ENCODE results near the gene RAE1.
A peak's percentile ranks its signal among the peaks of the same experiment; 100 is the strongest.
"Not testable (repeated sequence)": the region's sequence is repeated elsewhere in the genome, so short reads cannot be mapped to it uniquely, and the experiment has no call there.

Gene RAE1

DNA sequence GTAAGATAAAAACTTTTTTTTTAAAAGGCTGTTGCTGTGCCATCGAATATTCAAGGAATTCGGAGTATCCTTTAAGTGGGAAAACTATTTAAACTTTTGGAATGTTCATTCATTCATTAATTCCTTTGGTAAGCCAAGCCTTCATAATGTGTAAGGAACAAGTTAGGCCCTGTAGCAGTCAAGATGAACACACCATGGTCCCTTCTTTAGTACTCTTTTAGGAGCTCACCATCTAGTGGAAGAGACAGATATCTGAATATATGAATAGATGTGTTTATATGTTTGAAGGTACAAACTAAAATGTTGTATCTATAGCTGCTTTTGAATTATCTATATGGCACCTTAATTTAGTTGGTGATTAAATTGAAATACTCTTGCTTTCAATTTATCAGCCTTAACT is 15.7 kb upstream of the RAE1 start:
- TF ChIP-seq, protein P1, sequence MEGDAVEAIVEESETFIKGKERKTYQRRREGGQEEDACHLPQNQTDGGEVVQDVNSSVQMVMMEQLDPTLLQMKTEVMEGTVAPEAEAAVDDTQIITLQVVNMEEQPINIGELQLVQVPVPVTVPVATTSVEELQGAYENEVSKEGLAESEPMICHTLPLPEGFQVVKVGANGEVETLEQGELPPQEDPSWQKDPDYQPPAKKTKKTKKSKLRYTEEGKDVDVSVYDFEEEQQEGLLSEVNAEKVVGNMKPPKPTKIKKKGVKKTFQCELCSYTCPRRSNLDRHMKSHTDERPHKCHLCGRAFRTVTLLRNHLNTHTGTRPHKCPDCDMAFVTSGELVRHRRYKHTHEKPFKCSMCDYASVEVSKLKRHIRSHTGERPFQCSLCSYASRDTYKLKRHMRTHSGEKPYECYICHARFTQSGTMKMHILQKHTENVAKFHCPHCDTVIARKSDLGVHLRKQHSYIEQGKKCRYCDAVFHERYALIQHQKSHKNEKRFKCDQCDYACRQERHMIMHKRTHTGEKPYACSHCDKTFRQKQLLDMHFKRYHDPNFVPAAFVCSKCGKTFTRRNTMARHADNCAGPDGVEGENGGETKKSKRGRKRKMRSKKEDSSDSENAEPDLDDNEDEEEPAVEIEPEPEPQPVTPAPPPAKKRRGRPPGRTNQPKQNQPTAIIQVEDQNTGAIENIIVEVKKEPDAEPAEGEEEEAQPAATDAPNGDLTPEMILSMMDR (conservative IDR thresholded peaks at IDR 0.05; ENCODE audit: control insufficient read depth, insufficient read depth, low read depth, low read length): no peak
- H3K4me3 ChIP-seq (ENCODE audit: control insufficient read depth, low read depth, low read length): no peak overlapping the region
- DNase-seq (ENCODE audit: low read depth): no peak

DNA sequence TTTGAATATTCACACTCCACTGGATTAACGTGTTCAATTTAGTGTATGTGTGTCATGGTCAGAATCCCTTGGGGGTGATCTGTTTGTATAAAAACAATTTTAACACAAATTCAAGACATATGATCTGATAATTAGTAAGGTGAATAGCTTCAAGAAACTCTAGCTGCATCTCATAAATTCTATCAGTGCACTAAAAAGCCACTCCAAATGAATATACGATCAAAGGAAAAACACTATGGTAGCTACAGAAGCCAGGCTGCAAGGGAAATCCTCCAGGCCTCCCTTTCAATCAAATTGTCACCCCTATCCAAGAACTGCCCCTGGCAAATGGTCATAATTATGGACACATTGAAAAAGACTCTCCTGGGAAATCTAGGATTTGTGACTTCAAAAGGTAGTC is 9.4 kb upstream of the RAE1 start:
- TF ChIP-seq, protein P1 (conservative IDR thresholded peaks at IDR 0.05; ENCODE audit: control insufficient read depth, insufficient read depth, low read depth, low read length): no peak
- H3K4me3 ChIP-seq (ENCODE audit: control insufficient read depth, low read depth, low read length): no peak overlapping the region
- DNase-seq (ENCODE audit: low read depth): no peak

DNA sequence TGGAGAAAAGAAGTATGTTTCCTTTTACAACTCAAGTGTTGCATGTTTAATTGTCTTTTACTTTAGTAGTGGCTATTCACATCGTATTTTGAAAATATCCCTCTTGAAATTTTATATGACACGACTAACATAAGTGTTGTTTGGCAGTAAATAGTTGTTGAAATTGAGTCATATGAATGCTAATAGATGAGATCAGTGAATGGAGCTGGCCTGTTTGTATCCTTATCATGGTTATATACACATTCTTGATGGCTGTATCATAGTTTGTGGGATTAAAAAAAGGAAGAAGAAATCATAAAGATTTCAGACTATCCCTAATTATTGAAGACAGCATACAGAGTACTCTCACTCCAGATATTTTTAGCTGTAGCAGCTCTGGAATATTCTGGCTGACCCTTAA is 8.2 kb upstream of the RAE1 start:
- peak; percentile 42 for DNase-seq (ENCODE audit: low read depth)
- no peak overlapping the region for H3K4me3 ChIP-seq (ENCODE audit: control insufficient read depth, low read depth, low read length)
- TF ChIP-seq, protein P1 (conservative IDR thresholded peaks at IDR 0.05; ENCODE audit: control insufficient read depth, insufficient read depth, low read depth, low read length): no peak

DNA sequence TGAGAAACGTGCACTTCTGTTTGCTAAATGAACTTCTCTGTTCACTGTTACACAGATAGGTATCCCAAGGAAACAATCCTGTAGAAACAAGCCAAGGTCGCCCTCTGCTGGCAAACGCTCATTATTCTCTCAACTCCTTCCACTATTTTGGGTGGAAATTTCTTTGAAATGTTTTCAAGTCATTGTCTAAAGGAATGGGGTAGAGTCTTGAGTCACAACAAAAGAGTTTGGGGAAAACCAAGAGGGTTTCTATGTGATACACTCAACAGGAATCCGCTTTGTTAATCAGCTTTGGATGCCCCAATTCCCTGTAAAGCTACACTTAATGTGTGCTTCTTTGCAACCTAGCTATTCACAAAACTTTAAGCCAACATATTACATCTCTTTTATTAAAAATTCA is 4.6 kb upstream of the RAE1 start:
- TF ChIP-seq, protein P1 (conservative IDR thresholded peaks at IDR 0.05; ENCODE audit: control insufficient read depth, insufficient read depth, low read depth, low read length): peak; percentile 83
- peak; percentile 78 for DNase-seq (ENCODE audit: low read depth)
- H3K4me3 ChIP-seq (ENCODE audit: control insufficient read depth, low read depth, low read length): no peak overlapping the region

DNA sequence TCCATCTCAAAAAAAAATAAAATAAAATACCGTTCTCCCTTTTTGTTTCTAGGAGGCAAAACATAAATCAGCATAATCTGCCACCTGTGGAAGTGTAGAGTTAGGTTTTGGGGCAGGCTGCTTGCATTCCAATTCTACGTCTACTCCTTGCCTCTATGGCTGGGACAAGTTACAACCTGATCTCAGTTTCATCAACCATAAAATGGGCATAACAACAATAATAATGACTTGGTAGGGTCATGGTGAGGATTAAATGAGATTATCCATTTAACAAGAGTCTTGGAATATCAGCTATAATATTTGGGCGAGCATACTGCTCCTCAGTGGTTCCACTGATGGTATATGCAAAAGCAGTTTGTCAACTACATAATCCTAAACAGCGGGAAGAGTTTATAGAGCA is 3.7 kb upstream of the RAE1 start:
- TF ChIP-seq, protein P1 (conservative IDR thresholded peaks at IDR 0.05; ENCODE audit: control insufficient read depth, insufficient read depth, low read depth, low read length): no peak
- DNase-seq (ENCODE audit: low read depth): no peak
- no peak overlapping the region for H3K4me3 ChIP-seq (ENCODE audit: control insufficient read depth, low read depth, low read length)

DNA sequence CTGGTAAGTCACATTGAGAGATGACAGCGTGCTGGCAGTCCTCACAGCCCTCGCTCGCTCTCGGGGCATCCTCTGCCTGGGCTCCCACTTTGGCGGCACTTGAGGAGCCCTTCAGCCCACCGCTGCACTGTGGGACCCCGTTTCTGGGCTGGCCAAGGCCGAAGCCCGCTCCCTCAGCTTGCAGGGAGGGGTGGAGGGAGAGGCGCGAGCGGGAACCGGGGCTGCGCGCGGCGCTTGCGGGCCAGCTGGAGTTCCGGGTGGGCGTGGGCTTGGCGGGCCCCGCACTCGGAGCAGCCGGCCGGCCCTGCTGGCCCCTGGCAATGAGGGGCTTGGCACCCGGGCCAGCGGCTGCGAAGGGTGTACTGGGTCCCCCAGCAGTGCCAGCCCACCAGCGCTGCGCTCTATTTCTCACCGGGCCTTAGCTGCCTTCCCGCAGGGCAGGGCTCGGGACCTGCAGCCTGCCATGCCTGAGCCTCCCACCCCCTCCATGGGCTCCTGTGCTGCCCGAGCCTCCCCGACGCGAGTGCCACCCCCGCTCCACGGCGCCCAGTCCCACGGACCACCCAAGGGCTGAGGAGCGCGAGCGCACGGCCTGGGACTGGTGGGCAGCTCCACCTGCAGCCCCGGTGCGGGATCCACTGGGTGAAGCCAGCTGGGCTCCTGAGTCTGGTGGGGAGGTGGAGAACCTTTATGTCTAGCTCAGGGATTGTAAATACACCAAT is 2.7 kb upstream of the RAE1 start:
- DNase-seq (ENCODE audit: low read depth); H3K4me3 ChIP-seq (ENCODE audit: control insufficient read depth, low read depth, low read length): not testable (repeated sequence)

DNA sequence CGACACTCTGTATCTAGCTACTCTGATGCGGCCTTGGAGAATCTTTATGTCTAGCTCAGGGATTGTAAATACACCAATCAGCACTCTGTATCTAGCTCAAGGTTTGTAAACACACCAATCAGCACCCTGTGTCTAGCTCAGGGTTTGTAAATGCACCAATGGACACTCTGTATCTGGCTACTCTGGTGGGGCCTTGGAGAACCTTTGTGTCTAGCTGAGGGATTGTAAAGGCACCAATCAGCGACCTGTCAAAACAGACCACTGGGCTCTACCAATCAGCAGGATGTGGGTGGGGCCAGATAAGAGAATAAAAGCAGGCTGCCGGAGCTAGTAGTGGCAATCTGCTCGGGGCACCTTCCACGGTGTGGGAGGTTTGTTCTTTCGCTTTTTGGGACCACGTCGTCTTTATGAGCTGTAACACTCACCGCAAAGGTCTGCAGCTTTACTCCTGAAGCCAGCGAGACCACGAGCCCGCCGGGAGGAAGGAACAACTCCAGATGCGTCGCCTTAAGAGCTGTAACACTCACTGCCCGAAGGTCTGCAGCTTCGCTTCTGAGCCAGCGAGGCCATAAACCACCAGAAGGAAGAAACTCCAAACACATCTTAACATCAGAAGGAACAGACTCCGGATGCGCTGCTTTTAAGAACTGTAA is 2.0 kb upstream of the RAE1 start:
- DNase-seq (ENCODE audit: low read depth); H3K4me3 ChIP-seq (ENCODE audit: control insufficient read depth, low read depth, low read length): not testable (repeated sequence)

Data from fibroblast of mammary gland (primary cell).